ENCODE data around the gene TRIM17. TPM values are rescaled to one million over a fixed set of nuclear protein-coding genes. Genes with fewer than 3 reads are reported as not detected.

The TRIM17 gene
- total RNA-seq, 1 donor: under 0.01 TPM

DNA sequence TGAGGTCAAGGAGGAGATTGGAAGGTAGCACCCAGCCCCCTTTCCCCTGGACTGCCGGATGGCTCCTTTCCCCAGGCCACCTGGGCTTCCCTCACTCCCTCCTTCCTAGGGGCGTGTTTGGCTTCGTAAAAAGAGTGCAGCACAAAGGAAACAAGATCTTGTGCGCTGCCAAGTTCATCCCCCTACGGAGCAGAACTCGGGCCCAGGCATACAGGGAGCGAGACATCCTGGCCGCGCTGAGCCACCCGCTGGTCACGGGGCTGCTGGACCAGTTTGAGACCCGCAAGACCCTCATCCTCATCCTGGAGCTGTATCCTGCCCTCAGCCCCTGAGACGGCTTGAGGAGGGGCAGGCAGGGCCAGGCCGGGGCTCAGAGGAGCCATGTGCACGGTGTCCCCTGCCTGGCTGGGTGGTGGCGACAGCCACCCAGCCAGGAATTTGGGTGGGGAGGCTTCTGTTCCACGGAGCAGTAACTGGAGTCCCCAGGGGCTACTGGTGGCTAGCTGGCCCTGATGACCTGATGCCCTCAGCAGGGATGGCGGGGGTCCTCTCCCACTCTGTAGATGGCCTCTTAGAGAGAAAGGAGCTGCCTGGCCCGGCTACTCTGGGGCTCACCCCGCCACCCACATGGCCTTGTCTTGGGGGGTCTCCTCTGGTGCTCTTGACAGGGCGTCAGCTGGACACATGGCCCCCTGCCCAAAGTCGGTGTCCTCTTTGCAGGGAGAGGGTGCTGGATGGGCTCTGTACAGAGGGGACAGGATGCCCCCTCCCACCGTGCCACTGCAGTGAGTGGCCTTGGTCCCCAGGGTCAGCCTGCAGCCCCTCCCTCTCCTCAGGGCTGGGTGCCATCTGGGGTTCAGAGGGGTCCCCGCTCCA is 49.6 kb downstream of the TRIM17 start:
- H3K36me3 ChIP-seq (ENCODE audit: insufficient read depth, low read length): no peaks in the 10 kb centered on the region
- H3K9me3 ChIP-seq (ENCODE audit: low read depth, low read length): no peaks in the 10 kb centered on the region
- H2AFZ ChIP-seq (ENCODE audit: low read length): no peak overlapping the region
- H3K27me3 ChIP-seq (ENCODE audit: insufficient read depth, low read length): no peaks in the 10 kb centered on the region
- DNase-seq (ENCODE audit: insufficient read length, low spot score, missing footprints): peak; percentile 85
- TF ChIP-seq, protein P1, sequence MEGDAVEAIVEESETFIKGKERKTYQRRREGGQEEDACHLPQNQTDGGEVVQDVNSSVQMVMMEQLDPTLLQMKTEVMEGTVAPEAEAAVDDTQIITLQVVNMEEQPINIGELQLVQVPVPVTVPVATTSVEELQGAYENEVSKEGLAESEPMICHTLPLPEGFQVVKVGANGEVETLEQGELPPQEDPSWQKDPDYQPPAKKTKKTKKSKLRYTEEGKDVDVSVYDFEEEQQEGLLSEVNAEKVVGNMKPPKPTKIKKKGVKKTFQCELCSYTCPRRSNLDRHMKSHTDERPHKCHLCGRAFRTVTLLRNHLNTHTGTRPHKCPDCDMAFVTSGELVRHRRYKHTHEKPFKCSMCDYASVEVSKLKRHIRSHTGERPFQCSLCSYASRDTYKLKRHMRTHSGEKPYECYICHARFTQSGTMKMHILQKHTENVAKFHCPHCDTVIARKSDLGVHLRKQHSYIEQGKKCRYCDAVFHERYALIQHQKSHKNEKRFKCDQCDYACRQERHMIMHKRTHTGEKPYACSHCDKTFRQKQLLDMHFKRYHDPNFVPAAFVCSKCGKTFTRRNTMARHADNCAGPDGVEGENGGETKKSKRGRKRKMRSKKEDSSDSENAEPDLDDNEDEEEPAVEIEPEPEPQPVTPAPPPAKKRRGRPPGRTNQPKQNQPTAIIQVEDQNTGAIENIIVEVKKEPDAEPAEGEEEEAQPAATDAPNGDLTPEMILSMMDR (IDR thresholded peaks at IDR 0.05; ENCODE audit: extremely low read depth, low read depth, low read length): no peak
- no peak overlapping the region for H3K4me3 ChIP-seq (ENCODE audit: insufficient read depth, low read length)
- no peaks in the 10 kb centered on the region for H3K79me2 ChIP-seq (ENCODE audit: insufficient read depth, low read length)
- no peaks in the 10 kb centered on the region for H4K20me1 ChIP-seq (ENCODE audit: insufficient read depth, low read length)
- H3K4me2 ChIP-seq (ENCODE audit: insufficient read depth, low read length): no peak overlapping the region
- H3K27ac ChIP-seq (ENCODE audit: low read depth, low read length): no peak overlapping the region
- no peaks in the 10 kb centered on the region for H3K4me1 ChIP-seq (ENCODE audit: insufficient read depth, low read length)

DNA sequence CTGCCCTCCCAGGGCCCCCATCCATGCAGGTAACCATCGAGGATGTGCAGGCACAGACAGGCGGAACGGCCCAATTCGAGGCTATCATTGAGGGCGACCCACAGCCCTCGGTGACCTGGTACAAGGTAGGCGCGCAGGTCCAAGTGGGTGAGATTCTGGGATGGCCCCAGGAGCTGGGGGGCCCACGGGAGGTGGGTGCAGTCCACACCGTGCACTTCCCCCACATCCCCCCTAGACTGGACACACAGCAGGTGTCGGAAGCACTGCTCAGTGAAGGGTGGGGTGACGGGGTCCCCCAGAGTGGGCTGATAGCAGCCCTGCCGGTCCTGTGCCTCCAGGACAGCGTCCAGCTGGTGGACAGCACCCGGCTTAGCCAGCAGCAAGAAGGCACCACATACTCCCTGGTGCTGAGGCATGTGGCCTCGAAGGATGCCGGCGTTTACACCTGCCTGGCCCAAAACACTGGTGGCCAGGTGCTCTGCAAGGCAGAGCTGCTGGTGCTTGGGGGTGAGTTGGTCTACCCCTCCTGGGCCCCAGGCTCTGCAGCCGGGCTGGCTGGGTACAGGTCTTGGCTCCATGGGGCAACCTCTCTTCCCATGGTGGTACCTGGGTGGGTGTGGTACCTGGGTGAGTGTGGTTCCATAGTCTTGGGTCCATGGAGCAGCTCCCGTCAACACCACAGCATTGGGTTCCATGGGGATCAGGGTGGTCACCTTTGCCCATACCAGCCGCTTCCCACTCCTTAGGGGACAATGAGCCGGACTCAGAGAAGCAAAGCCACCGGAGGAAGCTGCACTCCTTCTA is 50.4 kb downstream of the TRIM17 start:
- TF ChIP-seq, protein P1 (IDR thresholded peaks at IDR 0.05; ENCODE audit: extremely low read depth, low read depth, low read length): no peak
- Histone ChIP-seq H3K79me2 (ENCODE audit: insufficient read depth, low read length) (no peaks in the 10 kb centered on the region), H3K4me2 (ENCODE audit: insufficient read depth, low read length) (no peak overlapping the region), H2AFZ (ENCODE audit: low read length) (no peak overlapping the region), H3K9me3 (ENCODE audit: low read depth, low read length) (no peaks in the 10 kb centered on the region), H3K4me3 (ENCODE audit: insufficient read depth, low read length) (no peak overlapping the region), H4K20me1 (ENCODE audit: insufficient read depth, low read length) (no peaks in the 10 kb centered on the region), H3K27me3 (ENCODE audit: insufficient read depth, low read length) (no peaks in the 10 kb centered on the region), H3K36me3 (ENCODE audit: insufficient read depth, low read length) (no peaks in the 10 kb centered on the region), H3K4me1 (ENCODE audit: insufficient read depth, low read length) (no peaks in the 10 kb centered on the region), H3K27ac (ENCODE audit: low read depth, low read length) (no peak overlapping the region)
- peak; percentile 80 for DNase-seq (ENCODE audit: insufficient read length, low spot score, missing footprints)

DNA sequence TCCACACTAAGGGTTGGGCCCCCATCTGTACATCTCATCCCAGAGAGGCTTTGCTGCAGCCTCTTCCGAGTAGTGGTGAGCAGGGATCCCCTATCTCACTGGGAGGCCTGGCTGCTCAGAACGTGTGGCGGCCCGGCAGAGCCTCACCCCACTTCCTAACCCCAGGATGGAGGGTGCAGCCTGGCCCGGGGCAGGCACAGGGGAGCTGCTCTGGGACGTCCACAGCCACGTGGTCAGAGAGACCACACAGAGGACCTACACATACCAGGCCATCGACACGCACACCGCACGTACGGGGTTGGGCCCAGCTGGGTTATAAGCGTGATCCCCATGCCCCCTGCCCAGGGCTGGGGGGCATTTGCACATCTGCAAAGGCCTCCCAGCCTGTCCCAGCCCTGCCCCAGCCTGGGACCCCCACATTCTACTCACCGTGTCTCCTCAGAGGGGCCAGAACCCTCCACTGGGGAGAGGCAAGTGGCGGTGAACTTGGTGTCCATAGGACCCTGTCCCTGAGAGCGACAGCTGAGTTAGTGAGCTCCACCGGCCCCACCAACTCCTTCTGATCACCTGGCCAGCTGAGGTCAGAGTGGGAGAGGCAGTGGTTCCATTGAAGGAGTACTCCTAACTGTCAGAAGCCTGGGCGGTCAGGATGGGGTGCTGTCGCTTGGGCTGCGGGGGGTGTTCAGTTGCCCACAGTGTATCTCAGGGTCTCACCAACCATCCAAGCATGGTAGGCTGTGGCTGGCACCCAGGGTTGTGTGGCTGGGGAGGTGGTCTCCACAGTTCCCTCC is 51.2 kb downstream of the TRIM17 start:
- no peak overlapping the region for H3K4me3 ChIP-seq (ENCODE audit: insufficient read depth, low read length)
- H3K27ac ChIP-seq (ENCODE audit: low read depth, low read length): no peak overlapping the region
- H2AFZ ChIP-seq (ENCODE audit: low read length): no peak overlapping the region
- no peaks in the 10 kb centered on the region for H3K79me2 ChIP-seq (ENCODE audit: insufficient read depth, low read length)
- H3K27me3 ChIP-seq (ENCODE audit: insufficient read depth, low read length): no peaks in the 10 kb centered on the region
- no peaks in the 10 kb centered on the region for H3K36me3 ChIP-seq (ENCODE audit: insufficient read depth, low read length)
- TF ChIP-seq, protein P1 (IDR thresholded peaks at IDR 0.05; ENCODE audit: extremely low read depth, low read depth, low read length): no peak
- H4K20me1 ChIP-seq (ENCODE audit: insufficient read depth, low read length): no peaks in the 10 kb centered on the region
- H3K9me3 ChIP-seq (ENCODE audit: low read depth, low read length): no peaks in the 10 kb centered on the region
- no peak overlapping the region for H3K4me2 ChIP-seq (ENCODE audit: insufficient read depth, low read length)
- H3K4me1 ChIP-seq (ENCODE audit: insufficient read depth, low read length): no peaks in the 10 kb centered on the region
- peak; percentile 80 for DNase-seq (ENCODE audit: insufficient read length, low spot score, missing footprints)
